Measurements from ENCODE around the gene NEDD8. TPM values are rescaled to one million over a fixed set of nuclear protein-coding genes. Genes with fewer than 3 reads are reported as not detected.
"Not testable (repeated sequence)": the region's sequence is repeated elsewhere in the genome, so short reads cannot be mapped to it uniquely, and the experiment has no call there.

NEDD8 gene
- total RNA-seq, 1 experiment from 2014 or later = 178 TPM

- no TSS peak for BruUV-seq (replicated peaks)
- H2AFZ ChIP-seq (ENCODE audit: low read depth, low read length, poor library complexity, severe bottlenecking) = no peak overlapping the region
- no peak overlapping the region for H3K4me3 ChIP-seq (replicated peaks in 1 of 2; ENCODE audit: low read depth in 1 of 2, low read length in 2 of 2)
- no peak overlapping the region for H3K27ac ChIP-seq (ENCODE audit: low read depth, low read length)
- ChIA-PET RAD21 (ENCODE audit: low non-redundant PET in 1 of 2, low total read pairs in 2 of 2, uncharacterized antibody in 2 of 2, unreplicated experiment in 2 of 2) (no interaction called here), POLR2A (interaction anchor here (0.8 kb wide), 1 partner anchor 24 kb away, joined by 5 read pairs; the partner anchor contains the start of gene RABGGTA), CTCF (interaction anchor here (0.7 to 1.2 kb wide), 5 partner anchors 32 to 185 kb away, joined by 3 read pairs; no protein-coding TSS in a partner anchor)
- no peaks in the 10 kb centered on the region for H3K36me3 ChIP-seq (ENCODE audit: control insufficient read depth in 1 of 2, insufficient read depth in 2 of 2, low read length in 2 of 2)
- H3K9me3 ChIP-seq (ENCODE audit: control insufficient read depth in 1 of 2, insufficient read depth in 1 of 2, low read depth in 1 of 2, low read length in 2 of 2) = no peaks in the 10 kb centered on the region
- H3K79me2 ChIP-seq (ENCODE audit: insufficient read depth, low read length) = no peaks in the 10 kb centered on the region; the same call in 1 of the 2 replicates
- no peak for ATAC-seq
- no peaks in the 10 kb centered on the region for H3K27me3 ChIP-seq (ENCODE audit: insufficient read depth, low read length)
- no peaks in the 10 kb centered on the region for H4K20me1 ChIP-seq (ENCODE audit: insufficient read depth)
- H3K4me1 ChIP-seq (ENCODE audit: control insufficient read depth in 1 of 2, insufficient read depth in 2 of 2, low read length in 2 of 2) = peaks cover 7 to 23% of the 10 kb centered on the region in 2 experiments
- TF ChIP-seq JUND (IDR thresholded peaks at IDR 0.05) (no peak), POLR2AphosphoS5 (IDR thresholded peaks at IDR 0.05; ENCODE audit: low read depth, low read length) (no peak), ZBTB33 (IDR thresholded peaks at IDR 0.05; ENCODE audit: extremely low read depth, insufficient replicate concordance, low read length) (no peak), SIN3A (IDR thresholded peaks at IDR 0.05; ENCODE audit: low read depth) (no peak), ZNF274 (IDR thresholded peaks at IDR 0.05; ENCODE audit: low read depth, low read length) (no peak), CBX3 (IDR thresholded peaks at IDR 0.05; ENCODE audit: low read depth) (no peak), CEBPB (IDR thresholded peaks at IDR 0.05; ENCODE audit: low read depth) (no peak), ELF1 (IDR thresholded peaks at IDR 0.05; ENCODE audit: borderline replicate concordance, low read depth) (no peak), SP1 (IDR thresholded peaks at IDR 0.05; ENCODE audit: low read depth) (no peak), SRF (IDR thresholded peaks at IDR 0.05; ENCODE audit: low read depth) (no peak), REST (IDR thresholded peaks at IDR 0.05; ENCODE audit: low read depth) (no peak), MAX (IDR thresholded peaks at IDR 0.05) (no peak)
- intact Hi-C loops (cut with micrococcal nuclease) = no loop called here
- no peak overlapping the region for H3K4me2 ChIP-seq (ENCODE audit: low read length)
- no peak overlapping the region for H3K9ac ChIP-seq (ENCODE audit: low read length)
- no peaks in the 10 kb centered on the region for H3K9me2 ChIP-seq (ENCODE audit: insufficient read depth)
- DNase-seq (ENCODE audit: low read depth, low spot score) = no peak
Measured at GRCh38 chr14:24246765-24247212, 14.6 kb upstream of the NEDD8 start.

- RAD21 ChIA-PET (ENCODE audit: low non-redundant PET in 1 of 2, low total read pairs in 2 of 2, uncharacterized antibody in 2 of 2, unreplicated experiment in 2 of 2); H3K27ac ChIP-seq (ENCODE audit: low read depth, low read length); H3K36me3 ChIP-seq (ENCODE audit: control insufficient read depth in 1 of 2, insufficient read depth in 2 of 2, low read length in 2 of 2); DNase-seq (ENCODE audit: low read depth, low spot score); H3K9me2 ChIP-seq (ENCODE audit: insufficient read depth); H3K79me2 ChIP-seq (ENCODE audit: insufficient read depth, low read length); intact Hi-C loops (cut with micrococcal nuclease); BruUV-seq (replicated peaks); ATAC-seq; H3K4me3 ChIP-seq (replicated peaks in 1 of 2; ENCODE audit: low read depth in 1 of 2, low read length in 2 of 2); H3K27me3 ChIP-seq (ENCODE audit: insufficient read depth, low read length); H3K4me2 ChIP-seq (ENCODE audit: low read length); H3K9ac ChIP-seq (ENCODE audit: low read length); H3K9me3 ChIP-seq (ENCODE audit: control insufficient read depth in 1 of 2, insufficient read depth in 1 of 2, low read depth in 1 of 2, low read length in 2 of 2); H4K20me1 ChIP-seq (ENCODE audit: insufficient read depth); H2AFZ ChIP-seq (ENCODE audit: low read depth, low read length, poor library complexity, severe bottlenecking): not testable (repeated sequence)
- ChIA-PET POLR2A (interaction anchor here (1.1 kb wide), 1 partner anchor 26 kb away, joined by 3 read pairs; the partner anchor contains the start of gene RABGGTA), CTCF (interaction anchor here (1.2 kb wide), 2 partner anchors 52 to 62 kb away, joined by 3 to 4 read pairs; no protein-coding TSS in a partner anchor)
- peaks cover 11 to 30% of the 10 kb centered on the region in 2 experiments for H3K4me1 ChIP-seq (ENCODE audit: control insufficient read depth in 1 of 2, insufficient read depth in 2 of 2, low read length in 2 of 2)
Measured at GRCh38 chr14:24245350-24245749, 13.2 kb upstream of the NEDD8 start.

Data from HCT116 (cell line).